Measurements from ENCODE around the gene FGD5. TPM values are rescaled to one million over a fixed set of nuclear protein-coding genes. Genes with fewer than 3 reads are reported as not detected.

The FGD5 gene
- polyA plus RNA-seq, 3 donors: 0.03 TPM; not detected in 2

GRCh38 chr3:14849638-14850230 lies 31.0 kb downstream of the FGD5 start:
- no peak overlapping the region for H3K4me2 ChIP-seq (replicated peaks; ENCODE audit: extremely low read depth, low read length, poor library complexity, severe bottlenecking)
- H4K20me1 ChIP-seq (ENCODE audit: insufficient read depth, low read length): no peaks in the 10 kb centered on the region
- Mint-ChIP-seq H3K4me1 (peaks cover 7% of the 10 kb centered on the region), H3K27ac (no peak overlapping the region), H3K9me3 (no peaks in the 10 kb centered on the region), H3K27me3 (ENCODE audit: low read depth in 3 of 3) (peaks cover 2 to 13% (median 3%) of the 10 kb centered on the region in 3 donors), H3K36me3 (no peaks in the 10 kb centered on the region), H3K4me3 (peak overlapping the region in 1 of 2 donors; percentile 4)
- peaks cover 3 to 6% of the 10 kb centered on the region in 2 donors for H3K4me1 ChIP-seq (ENCODE audit: control insufficient read depth in 1 of 2, insufficient read depth in 2 of 2, low read length in 2 of 2)
- no peak overlapping the region for H2AFZ ChIP-seq (ENCODE audit: insufficient read depth, low read depth, low read length, poor library complexity, severe bottlenecking)
- no peak overlapping the region for H3K27ac ChIP-seq (ENCODE audit: low read depth in 1 of 2, low read length in 2 of 2)
- H3K4me3 ChIP-seq (replicated peaks in 1 of 3; ENCODE audit: low read depth in 2 of 3, low read length in 3 of 3): no peak overlapping the region
- no peak for DNase-seq
- H3K9ac ChIP-seq (ENCODE audit: insufficient read depth, low read length, poor library complexity, severe bottlenecking): no peak overlapping the region
- intact Hi-C loops (cut with micrococcal nuclease): no loop called here
- no peaks in the 10 kb centered on the region for H3K36me3 ChIP-seq (replicated peaks in 1 of 2; ENCODE audit: control insufficient read depth in 1 of 2, insufficient read depth in 2 of 2, low read length in 2 of 2)
- no peaks in the 10 kb centered on the region for H3K79me2 ChIP-seq (ENCODE audit: insufficient read depth, low read length)
- 6% methylated on average over 5 of the region's 5 CpGs for WGBS (ENCODE audit: insufficient coverage)
- no peaks in the 10 kb centered on the region for H3K27me3 ChIP-seq (ENCODE audit: control insufficient read depth in 2 of 2, insufficient read depth in 2 of 2, low read length in 2 of 2)
- no peaks in the 10 kb centered on the region for H3K9me3 ChIP-seq (replicated peaks in 1 of 2; ENCODE audit: control insufficient read depth in 1 of 2, insufficient read depth in 1 of 2, low read length in 2 of 2)
- TF ChIP-seq CTCF (IDR thresholded peaks at IDR 0.05): no peak

- TF ChIP-seq CTCF (IDR thresholded peaks at IDR 0.05): no peak
- H3K4me2 ChIP-seq (replicated peaks; ENCODE audit: extremely low read depth, low read length, poor library complexity, severe bottlenecking): no peak overlapping the region
- no peaks in the 10 kb centered on the region for H3K36me3 ChIP-seq (replicated peaks in 1 of 2; ENCODE audit: control insufficient read depth in 1 of 2, insufficient read depth in 2 of 2, low read length in 2 of 2)
- no peaks in the 10 kb centered on the region for H3K9me3 ChIP-seq (replicated peaks in 1 of 2; ENCODE audit: control insufficient read depth in 1 of 2, insufficient read depth in 1 of 2, low read length in 2 of 2)
- no peak overlapping the region for H3K27ac ChIP-seq (ENCODE audit: low read depth in 1 of 2, low read length in 2 of 2)
- H3K79me2 ChIP-seq (ENCODE audit: insufficient read depth, low read length): no peaks in the 10 kb centered on the region
- no peak overlapping the region for H2AFZ ChIP-seq (ENCODE audit: insufficient read depth, low read depth, low read length, poor library complexity, severe bottlenecking)
- DNase-seq: no peak
- H4K20me1 ChIP-seq (ENCODE audit: insufficient read depth, low read length): no peaks in the 10 kb centered on the region
- H3K4me3 ChIP-seq (replicated peaks in 1 of 3; ENCODE audit: low read depth in 2 of 3, low read length in 3 of 3): no peak overlapping the region
- no peak overlapping the region for H3K4me3 Mint-ChIP-seq
- WGBS (ENCODE audit: insufficient coverage): no CpG with 5 or more reads among the region's 5 CpGs
- no peaks in the 10 kb centered on the region for H3K27me3 ChIP-seq (ENCODE audit: control insufficient read depth in 2 of 2, insufficient read depth in 2 of 2, low read length in 2 of 2)
- peaks cover 0 to 16% (median 1%) of the 10 kb centered on the region in 3 donors for H3K27me3 Mint-ChIP-seq (ENCODE audit: low read depth in 3 of 3)
- H3K9me3 Mint-ChIP-seq: peaks cover 0 to 7% (median 3%) of the 10 kb centered on the region in 7 donors
- H3K36me3 Mint-ChIP-seq: no peaks in the 10 kb centered on the region
- H3K4me1 Mint-ChIP-seq: peaks cover 7% of the 10 kb centered on the region
- intact Hi-C loops (cut with micrococcal nuclease): no loop called here
- H3K4me1 ChIP-seq (ENCODE audit: control insufficient read depth in 1 of 2, insufficient read depth in 2 of 2, low read length in 2 of 2): peaks cover 3 to 6% of the 10 kb centered on the region in 2 donors
- no peak overlapping the region for H3K27ac Mint-ChIP-seq
- H3K9ac ChIP-seq (ENCODE audit: insufficient read depth, low read length, poor library complexity, severe bottlenecking): no peak overlapping the region
These were observed 33.4 kb downstream of the FGD5 start for GRCh38 chr3:14852058-14852594.
